ENCODE data around the gene DBH.

DNA sequence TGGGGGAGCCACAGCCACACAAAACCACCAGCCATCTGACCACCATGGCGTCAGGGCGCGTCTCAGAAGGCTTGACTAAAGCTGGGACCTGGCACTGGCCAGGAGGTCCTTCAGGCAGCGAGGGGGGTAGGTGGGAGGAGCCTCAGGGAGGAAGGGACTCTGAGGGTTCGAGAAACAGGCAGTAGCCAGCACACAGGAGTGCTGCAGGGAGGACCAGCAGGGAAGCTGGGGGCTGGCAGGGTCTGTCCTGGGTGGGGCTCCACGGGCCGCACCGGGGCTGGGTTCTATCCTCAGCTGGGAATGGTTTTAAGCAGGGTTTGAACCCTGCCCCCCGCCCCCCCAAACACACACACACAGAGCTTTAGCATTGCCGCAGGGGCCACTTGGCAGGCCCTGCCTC lies 34.4 kb upstream of the DBH start:
- TF ChIP-seq, protein P1, sequence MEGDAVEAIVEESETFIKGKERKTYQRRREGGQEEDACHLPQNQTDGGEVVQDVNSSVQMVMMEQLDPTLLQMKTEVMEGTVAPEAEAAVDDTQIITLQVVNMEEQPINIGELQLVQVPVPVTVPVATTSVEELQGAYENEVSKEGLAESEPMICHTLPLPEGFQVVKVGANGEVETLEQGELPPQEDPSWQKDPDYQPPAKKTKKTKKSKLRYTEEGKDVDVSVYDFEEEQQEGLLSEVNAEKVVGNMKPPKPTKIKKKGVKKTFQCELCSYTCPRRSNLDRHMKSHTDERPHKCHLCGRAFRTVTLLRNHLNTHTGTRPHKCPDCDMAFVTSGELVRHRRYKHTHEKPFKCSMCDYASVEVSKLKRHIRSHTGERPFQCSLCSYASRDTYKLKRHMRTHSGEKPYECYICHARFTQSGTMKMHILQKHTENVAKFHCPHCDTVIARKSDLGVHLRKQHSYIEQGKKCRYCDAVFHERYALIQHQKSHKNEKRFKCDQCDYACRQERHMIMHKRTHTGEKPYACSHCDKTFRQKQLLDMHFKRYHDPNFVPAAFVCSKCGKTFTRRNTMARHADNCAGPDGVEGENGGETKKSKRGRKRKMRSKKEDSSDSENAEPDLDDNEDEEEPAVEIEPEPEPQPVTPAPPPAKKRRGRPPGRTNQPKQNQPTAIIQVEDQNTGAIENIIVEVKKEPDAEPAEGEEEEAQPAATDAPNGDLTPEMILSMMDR (conservative IDR thresholded peaks at IDR 0.05; ENCODE audit: low read depth, low read length) = no peak
- no peak for TF ChIP-seq EZH2 (IDR thresholded peaks at IDR 0.05; ENCODE audit: borderline replicate concordance, low read depth, low read length, poor library complexity, severe bottlenecking)
